GM12878 (cell line): ENCODE measurements around the gene PACS1. TPM values are rescaled to one million over a fixed set of nuclear protein-coding genes. Genes with fewer than 3 reads are reported as not detected.
A peak's percentile ranks its signal among the peaks of the same experiment; 100 is the strongest.

ENCODE experiments used
- ATAC-seq: fragments of 200-7000 bp; cut with Tn5 transposase; 3 replicates; pipeline ENCODE4 v1.9.1; 2020; ENCODE audit warnings: mild to moderate bottlenecking, moderate library complexity
- BruUV-seq: library from RNA; stranded (reverse); fragments of 400-500 nt; replicated peaks from 2 replicates; lab custom pipeline; 2021; lab: Mats Ljungman, UMichigan
- CTCF ChIA-PET: fragments of 300-600 bp; sonication (Branson Sonifier 250); formaldehyde crosslinking; extraction: SDS; loops from one replicate; lab custom pipeline; 2021; ENCODE audit warnings: inconsistent platforms; lab: Yijun Ruan, JAX
- POLR2A ChIA-PET: fragments of 350-600 bp; formaldehyde crosslinking; extraction: SDS; loops from one replicate; lab custom pipeline; 2021; ENCODE audit warnings: inconsistent platforms; lab: Charles Lee
- RAD21 ChIA-PET: fragments of 300-600 bp; sonication (Branson Sonifier 250); formaldehyde crosslinking; loops from one replicate; lab custom pipeline; 2023; ENCODE audit warnings: antibody characterized with exemption; ENCODE audit not compliant: unreplicated experiment; lab: Charles Lee
- SMC1A ChIA-PET: fragments of 300-600 bp; sonication (Branson Sonifier 250); formaldehyde crosslinking; loops from one replicate; lab custom pipeline; 2023; ENCODE audit not compliant: unreplicated experiment, uncharacterized antibody; lab: Charles Lee
- DNase-seq: peaks from one replicate; pipeline ENCODE4 v3.0.0-alpha.2; 2011; ENCODE audit warnings: low read depth, low spot score
- FAIRE-seq: peaks from 3 replicates; lab custom pipeline; 2011; peaks lifted over from hg19 to GRCh38; lab: Jason Lieb, UNC
- H2AFZ ChIP-seq: 2 replicates; pipeline ENCODE4 v1.6.0; 2011; ENCODE audit warnings: low read depth, low read length, control low read depth; ENCODE audit not compliant: control insufficient read depth
- H3K27ac ChIP-seq: 2 replicates; pipeline ENCODE4 v1.5.1; 2011; ENCODE audit warnings: control low read depth; ENCODE audit not compliant: control insufficient read depth, insufficient read depth
- H3K27me3 ChIP-seq, 2 experiments: replicated peaks in 1 of 2; 2 replicates each; pipeline versions ENCODE4 v1.6.0 to v1.6.1; 2011; ENCODE audit warnings: low read length in 1 of 2; ENCODE audit not compliant: control insufficient read depth in 2 of 2, insufficient read depth in 2 of 2
- H3K36me3 ChIP-seq, 2 experiments: 2 replicates each; pipeline ENCODE4 v1.5.1; 2011; ENCODE audit warnings: low read length in 1 of 2; ENCODE audit not compliant: control insufficient read depth in 2 of 2, insufficient read depth in 2 of 2
- H3K4me1 ChIP-seq: 2 replicates; pipeline ENCODE4 v1.6.1; 2011; ENCODE audit warnings: mild to moderate bottlenecking, low read length, moderate library complexity, mixed read lengths; ENCODE audit not compliant: control insufficient read depth, insufficient read depth
- H3K4me2 ChIP-seq: 2 replicates; pipeline ENCODE4 v1.6.0; 2011; ENCODE audit warnings: control low read depth; ENCODE audit not compliant: control insufficient read depth, insufficient read depth
- H3K4me3 ChIP-seq: fragments of 200-600 bp; sonication (generic); 2 replicates; pipeline ENCODE4 v1.5.1; 2016
- H3K79me2 ChIP-seq: 2 replicates; pipeline ENCODE4 v1.6.0; 2011; ENCODE audit warnings: low read length; ENCODE audit not compliant: control insufficient read depth, insufficient read depth
- H3K9ac ChIP-seq: 2 replicates; pipeline ENCODE4 v1.8.0; 2011; ENCODE audit warnings: low read length, control low read depth, mixed read lengths; ENCODE audit not compliant: control insufficient read depth, insufficient read depth
- H3K9me3 ChIP-seq: replicated peaks from 3 replicates; pipeline ENCODE4 v1.5.1; 2011; ENCODE audit warnings: mild to moderate bottlenecking, low read length; ENCODE audit not compliant: control insufficient read depth, insufficient read depth
- H4K20me1 ChIP-seq: 2 replicates; pipeline ENCODE4 v1.6.0; 2011; ENCODE audit not compliant: control insufficient read depth, insufficient read depth
- HDAC2 ChIP-seq: fragments of 200-600 bp; sonication (generic); IDR thresholded peaks from 2 replicates; pipeline ENCODE4 v1.6.1; 2017
- LARP7 ChIP-seq: fragments of 450-650 bp; IDR thresholded peaks from 2 replicates; pipeline ENCODE4 v1.6.1; 2017; ENCODE audit warnings: mild to moderate bottlenecking
- MEF2B ChIP-seq: fragments of 450-650 bp; IDR thresholded peaks from 2 replicates; pipeline ENCODE4 v1.6.1; 2018; ENCODE audit warnings: mild to moderate bottlenecking, moderate library complexity; ENCODE audit not compliant: partially characterized antibody, poor library complexity, severe bottlenecking
- MYC ChIP-seq: IDR thresholded peaks from 2 replicates; pipeline ENCODE4 v1.6.1; 2011; ENCODE audit warnings: mild to moderate bottlenecking, low read length, moderate library complexity, inconsistent platforms; ENCODE audit not compliant: insufficient read depth, insufficient replicate concordance, insufficient read length, severe bottlenecking
- NFYA ChIP-seq: IDR thresholded peaks from 2 replicates; pipeline ENCODE4 v1.6.1; 2011; ENCODE audit warnings: low read depth, mild to moderate bottlenecking, low read length, improper control_type of control experiment, borderline replicate concordance
- PML ChIP-seq: IDR thresholded peaks from 2 replicates; pipeline ENCODE4 v1.6.1; 2012; ENCODE audit warnings: low read length, inconsistent platforms
- RB1 ChIP-seq: fragments of 450-650 bp; formaldehyde crosslinking; IDR thresholded peaks from 2 replicates; pipeline ENCODE4 v1.6.1; 2017; ENCODE audit warnings: mild to moderate bottlenecking, borderline replicate concordance
- YY1 ChIP-seq: IDR thresholded peaks from 2 replicates; pipeline ENCODE4 v1.6.1; 2011; ENCODE audit warnings: low read depth, mild to moderate bottlenecking, low read length
- WGBS: methylation state at CpG from one replicate; pipeline ENCODE4 v1.1.6; 2016; ENCODE audit warnings: low lambda C conversion rate; ENCODE audit not compliant: insufficient replicate concordance, insufficient coverage; ENCODE audit errors: missing lambda C conversion rate; 5-methylcytosine and 5-hydroxymethylcytosine counted together
- in situ Hi-C: fragments of 300-500 bp; cut with MboI; formaldehyde crosslinking; loops from 9 replicates; pipeline ENCODE4 v1.14.3; 2018; ENCODE audit warnings: mixed read lengths
- intact Hi-C: fragments of 100-400 bp; cut with micrococcal nuclease; formaldehyde crosslinking; loops from one replicate; pipeline ENCODE4 v1.14.2; 2022; ENCODE audit not compliant: unreplicated experiment
- polyA plus RNA-seq, 11 experiments: library from polyadenylated mRNA; depleted of rRNA in 4 of 11; unstranded in 6 of 11; stranded (reverse) in 5 of 11; fragments of >200 nt; fragmentation: Nextera tagmentation in 4 of 11; fragmentation: Illumina TruSeq in 1 of 11; extraction: Ambion mirVana in 4 of 11; extraction: Trizol in 1 of 11; gene quantifications; 1 replicate in 1 of 11; 2 replicates in 10 of 11; pipeline versions ENCODE4 v1.2.1 to v1.2.3, GENCODE V29; 2011 to 2016; ENCODE audit warnings: inconsistent platforms in 2 of 11, missing spikeins in 2 of 11, low read depth in 1 of 11
- total RNA-seq, 4 experiments: library from RNA; depleted of rRNA in 3 of 4; stranded (reverse); fragments of >200 nt in 3 of 4; fragmentation: Illumina TruSeq in 1 of 4; extraction: Trizol in 1 of 4; gene quantifications; 2 replicates each; pipeline versions ENCODE4 v1.2.1 to v1.2.3, GENCODE V29; 2013 to 2021
- TF ChIP-seq, protein P1 (sequence below): fragments of 450-650 bp; IDR thresholded peaks from 2 replicates; pipeline ENCODE4 v1.6.1; 2016; ENCODE audit warnings: mild to moderate bottlenecking

The PACS1 gene
- total and polyA plus RNA-seq, 10 of the 15 experiments (the other 5 are each of a cell fraction or from before 2014, with no cell fraction given) = 1.1 to 74.3 (median 17.9) TPM

GRCh38 chr11:66259225-66259624 lies 189.2 kb downstream of the PACS1 start:
- RAD21 ChIA-PET = interaction anchor here (1.6 kb wide), 1 partner anchor 190 kb away, joined by 6 read pairs; no protein-coding TSS in a partner anchor
- POLR2A ChIA-PET = interaction anchor here (0.5 to 1.3 kb wide), 4 partner anchors 26 to 164 kb away, joined by 3 to 6 read pairs (median 6); no protein-coding TSS in a partner anchor
- Histone ChIP-seq H3K27ac (no peak overlapping the region), H3K4me2 (peak overlapping the region; percentile 92), H3K4me1 (peaks cover 7% of the 10 kb centered on the region), H3K9me3 (no peaks in the 10 kb centered on the region)
- ATAC-seq (no peak), DNase-seq (no peak)
- SMC1A ChIA-PET = interaction anchor here (0.6 to 1.4 kb wide), 5 partner anchors 9 to 644 kb away, joined by 3 to 5 read pairs (median 3); partner anchors contain the start of gene RAB1B
- no peak for TF ChIP-seq NFYA
- TF ChIP-seq MEF2B = no peak
- no peak for TF ChIP-seq MYC
- TF ChIP-seq LARP7 = no peak
- TF ChIP-seq, protein P1, sequence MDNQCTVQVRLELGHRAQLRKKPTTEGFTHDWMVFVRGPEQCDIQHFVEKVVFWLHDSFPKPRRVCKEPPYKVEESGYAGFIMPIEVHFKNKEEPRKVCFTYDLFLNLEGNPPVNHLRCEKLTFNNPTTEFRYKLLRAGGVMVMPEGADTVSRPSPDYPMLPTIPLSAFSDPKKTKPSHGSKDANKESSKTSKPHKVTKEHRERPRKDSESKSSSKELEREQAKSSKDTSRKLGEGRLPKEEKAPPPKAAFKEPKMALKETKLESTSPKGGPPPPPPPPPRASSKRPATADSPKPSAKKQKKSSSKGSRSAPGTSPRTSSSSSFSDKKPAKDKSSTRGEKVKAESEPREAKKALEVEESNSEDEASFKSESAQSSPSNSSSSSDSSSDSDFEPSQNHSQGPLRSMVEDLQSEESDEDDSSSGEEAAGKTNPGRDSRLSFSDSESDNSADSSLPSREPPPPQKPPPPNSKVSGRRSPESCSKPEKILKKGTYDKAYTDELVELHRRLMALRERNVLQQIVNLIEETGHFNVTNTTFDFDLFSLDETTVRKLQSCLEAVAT = no peak
- no peak for TF ChIP-seq YY1
- no peak for TF ChIP-seq RB1
- no peak for TF ChIP-seq HDAC2
- TF ChIP-seq PML = no peak
- TF ChIP-seq, all 136 proteins: peak for 0
- BruUV-seq = TSS peak; percentile 65
- H4K20me1 ChIP-seq = no peaks in the 10 kb centered on the region
- peaks cover 19% of the 10 kb centered on the region for H3K79me2 ChIP-seq
- intact Hi-C loops = loop anchor here (2.0 kb wide), 1 partner anchor 122 kb away; no protein-coding TSS in a partner anchor
- FAIRE-seq = no peak
- peaks cover 11 to 21% of the 10 kb centered on the region in 2 experiments for H3K36me3 ChIP-seq
- in situ Hi-C loops = no loop called here
- no peak overlapping the region for H2AFZ ChIP-seq
- 96% methylated on average over 2 of the region's 2 CpGs for WGBS
- CTCF ChIA-PET = interaction anchor here (0.7 to 2.3 kb wide), 13 partner anchors 9 to 620 kb away, joined by 3 to 11 read pairs (median 3); partner anchors contain the start of genes CNIH2, RAB1B and RIN1
- no peaks in the 10 kb centered on the region for H3K27me3 ChIP-seq
- no peak overlapping the region for H3K9ac ChIP-seq
- peak overlapping the region; percentile 81; the same call in 1 of the 2 replicates for H3K4me3 ChIP-seq
